Measurements from ENCODE around the gene PTPN21. TPM values are rescaled to one million over a fixed set of nuclear protein-coding genes. Genes with fewer than 3 reads are reported as not detected.

Gene PTPN21
- total RNA-seq, 4 donors from 2014 or later, result 27.8 to 38.5 (median 28.9) TPM

DNA sequence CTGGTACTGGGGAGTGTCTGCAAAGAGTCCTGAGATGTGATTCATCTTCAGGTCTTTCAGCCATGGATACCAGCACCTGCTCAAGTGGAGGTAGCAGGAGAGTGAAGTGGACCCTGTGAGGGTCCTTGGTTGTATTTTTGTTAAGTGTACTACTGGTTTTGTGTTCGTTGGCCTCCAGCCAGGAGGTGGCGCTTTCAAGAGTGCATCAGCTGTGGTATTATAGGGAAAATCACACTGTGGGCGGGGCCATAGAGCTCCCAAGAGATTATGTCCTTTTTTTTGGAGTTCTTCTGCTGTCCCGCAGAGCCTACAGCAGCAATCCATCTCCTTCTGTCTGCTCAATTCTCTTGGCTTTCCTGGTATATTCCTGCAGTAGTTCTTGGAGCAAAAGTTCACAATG lies 102.6 kb downstream of the PTPN21 start:
- Histone ChIP-seq H3K9me3 (no peaks in the 10 kb centered on the region), H3K36me3 (peaks cover 0 to 12% (median 0%) of the 10 kb centered on the region in 4 donors), H3K4me1 (no peaks in the 10 kb centered on the region), H3K4me3 (no peak overlapping the region), H3K27me3 (no peaks in the 10 kb centered on the region), H3K27ac (no peak overlapping the region)
- in situ Hi-C loops (cut with MboI; ENCODE audit: low pct_ligation_motif_present in 1 of 4, low pct_unique_long_range_greater_than_20kb in 1 of 4, low sequenced_read_pairs in 3 of 4) (loop anchor here in 1 of 4 donors (25.0 kb wide), 1 partner anchor 265 kb away; no protein-coding TSS in a partner anchor), intact Hi-C loops (cut with DNase I; ENCODE audit: low total_unique reads) (no loop called here)
- TF ChIP-seq, protein P1, sequence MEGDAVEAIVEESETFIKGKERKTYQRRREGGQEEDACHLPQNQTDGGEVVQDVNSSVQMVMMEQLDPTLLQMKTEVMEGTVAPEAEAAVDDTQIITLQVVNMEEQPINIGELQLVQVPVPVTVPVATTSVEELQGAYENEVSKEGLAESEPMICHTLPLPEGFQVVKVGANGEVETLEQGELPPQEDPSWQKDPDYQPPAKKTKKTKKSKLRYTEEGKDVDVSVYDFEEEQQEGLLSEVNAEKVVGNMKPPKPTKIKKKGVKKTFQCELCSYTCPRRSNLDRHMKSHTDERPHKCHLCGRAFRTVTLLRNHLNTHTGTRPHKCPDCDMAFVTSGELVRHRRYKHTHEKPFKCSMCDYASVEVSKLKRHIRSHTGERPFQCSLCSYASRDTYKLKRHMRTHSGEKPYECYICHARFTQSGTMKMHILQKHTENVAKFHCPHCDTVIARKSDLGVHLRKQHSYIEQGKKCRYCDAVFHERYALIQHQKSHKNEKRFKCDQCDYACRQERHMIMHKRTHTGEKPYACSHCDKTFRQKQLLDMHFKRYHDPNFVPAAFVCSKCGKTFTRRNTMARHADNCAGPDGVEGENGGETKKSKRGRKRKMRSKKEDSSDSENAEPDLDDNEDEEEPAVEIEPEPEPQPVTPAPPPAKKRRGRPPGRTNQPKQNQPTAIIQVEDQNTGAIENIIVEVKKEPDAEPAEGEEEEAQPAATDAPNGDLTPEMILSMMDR (IDR thresholded peaks at IDR 0.05), result no peak
- TF ChIP-seq POLR2A (IDR thresholded peaks at IDR 0.05) (no peak), POLR2AphosphoS5 (IDR thresholded peaks at IDR 0.05) (no peak), EP300 (IDR thresholded peaks at IDR 0.05; ENCODE audit: low read depth) (no peak)
- DNase-seq, result no peak
- WGBS, 2 donors (ENCODE audit: low coverage in 1 of 2), result 94 to 100% methylated on average over 3 to 4 of the region's 4 CpGs

DNA sequence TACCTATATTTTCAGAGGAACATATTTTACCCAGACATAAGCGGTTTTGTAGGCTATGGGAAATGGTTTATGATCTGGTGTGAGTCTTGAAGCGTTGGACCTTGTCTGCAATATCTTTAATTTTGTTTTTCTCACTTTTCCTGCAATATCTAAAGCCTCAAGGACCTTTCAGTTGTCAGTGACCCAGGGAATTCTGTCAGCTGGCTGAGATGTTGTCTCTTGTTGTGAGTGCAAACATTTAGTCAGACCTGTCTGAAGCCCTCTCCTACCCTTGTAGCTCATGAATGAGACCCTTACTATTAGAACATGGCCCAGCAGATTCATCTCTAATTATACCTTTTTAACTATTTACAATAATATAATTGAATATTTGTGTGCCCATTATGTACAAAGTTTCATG lies 115.7 kb downstream of the PTPN21 start:
- no peaks in the 10 kb centered on the region for H3K27me3 ChIP-seq
- 83 to 100% methylated on average over 1 to 2 of the region's 2 CpGs for WGBS, 2 donors (ENCODE audit: low coverage in 1 of 2)
- H3K9me3 ChIP-seq, result no peaks in the 10 kb centered on the region
- in situ Hi-C loops (cut with MboI; ENCODE audit: low pct_ligation_motif_present in 1 of 4, low pct_unique_long_range_greater_than_20kb in 1 of 4, low sequenced_read_pairs in 3 of 4), result no loop called here
- intact Hi-C loops (cut with DNase I; ENCODE audit: low total_unique reads), result no loop called here
- no peak overlapping the region for H3K27ac ChIP-seq
- no peak for TF ChIP-seq POLR2AphosphoS5 (IDR thresholded peaks at IDR 0.05)
- no peak for TF ChIP-seq EP300 (IDR thresholded peaks at IDR 0.05; ENCODE audit: low read depth)
- no peak for TF ChIP-seq POLR2A (IDR thresholded peaks at IDR 0.05)
- TF ChIP-seq, protein P1 (IDR thresholded peaks at IDR 0.05), result no peak
- peaks cover 0 to 11% (median 1%) of the 10 kb centered on the region in 4 donors for H3K36me3 ChIP-seq
- no peak overlapping the region for H3K4me3 ChIP-seq
- H3K4me1 ChIP-seq, result no peaks in the 10 kb centered on the region
- no peak for DNase-seq

DNA sequence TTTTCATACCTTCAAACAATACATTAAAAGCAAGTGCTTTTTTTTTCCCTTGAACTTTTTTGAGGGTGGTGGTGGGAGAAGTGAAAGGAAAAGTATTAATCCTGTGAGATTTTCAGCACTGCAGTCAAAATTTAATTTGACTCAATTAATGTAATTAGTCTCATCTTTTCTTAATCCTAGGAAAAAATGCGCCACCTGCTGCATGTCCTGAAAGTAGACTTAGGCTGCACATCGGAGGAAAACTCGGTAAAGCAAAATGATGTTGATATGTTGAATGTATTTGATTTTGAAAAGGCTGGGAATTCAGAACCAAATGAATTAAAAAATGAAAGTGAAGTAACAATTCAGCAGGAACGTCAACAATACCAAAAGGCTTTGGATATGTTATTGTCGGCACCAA lies 117.1 kb downstream of the PTPN21 start:
- Histone ChIP-seq H3K27ac (no peak overlapping the region), H3K9me3 (no peaks in the 10 kb centered on the region), H3K4me1 (no peaks in the 10 kb centered on the region), H3K36me3 (peaks cover 0 to 11% (median 1%) of the 10 kb centered on the region in 4 donors), H3K4me3 (no peak overlapping the region), H3K27me3 (no peaks in the 10 kb centered on the region)
- TF ChIP-seq, protein P1 (IDR thresholded peaks at IDR 0.05), result no peak
- TF ChIP-seq POLR2AphosphoS5 (IDR thresholded peaks at IDR 0.05) (no peak), EP300 (IDR thresholded peaks at IDR 0.05; ENCODE audit: low read depth) (no peak), POLR2A (IDR thresholded peaks at IDR 0.05) (no peak)
- no peak for DNase-seq
- WGBS, 2 donors (ENCODE audit: low coverage in 1 of 2), result 92 to 94% methylated on average over 5 of the region's 5 CpGs
- intact Hi-C loops (cut with DNase I; ENCODE audit: low total_unique reads) (no loop called here), in situ Hi-C loops (cut with MboI; ENCODE audit: low pct_ligation_motif_present in 1 of 4, low pct_unique_long_range_greater_than_20kb in 1 of 4, low sequenced_read_pairs in 3 of 4) (no loop called here)

DNA sequence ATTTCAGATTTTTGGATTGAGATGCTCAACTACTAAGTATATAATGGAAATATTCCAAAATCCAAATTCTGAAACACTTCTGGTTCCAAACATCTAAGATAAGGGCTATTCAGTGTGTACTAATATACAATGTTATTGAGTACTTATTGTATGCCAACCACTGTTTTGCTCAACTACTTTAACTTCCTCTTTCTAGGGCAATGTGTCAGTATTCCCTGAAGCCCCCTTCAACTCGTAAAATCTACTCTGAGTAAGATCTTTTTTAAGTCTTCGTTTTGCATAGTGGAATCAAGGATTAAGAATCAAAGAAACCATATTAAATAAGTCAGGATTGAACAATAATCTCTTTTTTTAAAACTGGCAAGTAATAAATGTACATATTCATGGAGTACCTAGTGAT lies 123.8 kb downstream of the PTPN21 start:
- H3K4me3 ChIP-seq, result no peak overlapping the region
- intact Hi-C loops (cut with DNase I; ENCODE audit: low total_unique reads), result no loop called here
- H3K9me3 ChIP-seq, result no peaks in the 10 kb centered on the region
- no peak for TF ChIP-seq POLR2A (IDR thresholded peaks at IDR 0.05)
- TF ChIP-seq POLR2AphosphoS5 (IDR thresholded peaks at IDR 0.05), result no peak
- TF ChIP-seq, protein P1 (IDR thresholded peaks at IDR 0.05), result no peak
- TF ChIP-seq EP300 (IDR thresholded peaks at IDR 0.05; ENCODE audit: low read depth), result no peak
- whole genome bisulfite sequencing, 2 donors (ENCODE audit: low coverage in 1 of 2), result 72 to 85% methylated on average over 2 of the region's 2 CpGs
- no peaks in the 10 kb centered on the region for H3K36me3 ChIP-seq
- in situ Hi-C loops (cut with MboI; ENCODE audit: low pct_ligation_motif_present in 1 of 4, low pct_unique_long_range_greater_than_20kb in 1 of 4, low sequenced_read_pairs in 3 of 4), result no loop called here
- no peak overlapping the region for H3K27ac ChIP-seq
- H3K4me1 ChIP-seq, result no peaks in the 10 kb centered on the region
- no peak for DNase-seq
- H3K27me3 ChIP-seq, result no peaks in the 10 kb centered on the region
